Ramos (cell line): ENCODE results near the gene ESAM.

Source experiments
- in situ Hi-C: fragments of 300-500 bp; cut with MboI; formaldehyde crosslinking; loops from one replicate; pipeline ENCODE4 v1.14.3; 2022; ENCODE audit warnings: low sequenced_read_pairs; ENCODE audit not compliant: unreplicated experiment

The ESAM gene

DNA sequence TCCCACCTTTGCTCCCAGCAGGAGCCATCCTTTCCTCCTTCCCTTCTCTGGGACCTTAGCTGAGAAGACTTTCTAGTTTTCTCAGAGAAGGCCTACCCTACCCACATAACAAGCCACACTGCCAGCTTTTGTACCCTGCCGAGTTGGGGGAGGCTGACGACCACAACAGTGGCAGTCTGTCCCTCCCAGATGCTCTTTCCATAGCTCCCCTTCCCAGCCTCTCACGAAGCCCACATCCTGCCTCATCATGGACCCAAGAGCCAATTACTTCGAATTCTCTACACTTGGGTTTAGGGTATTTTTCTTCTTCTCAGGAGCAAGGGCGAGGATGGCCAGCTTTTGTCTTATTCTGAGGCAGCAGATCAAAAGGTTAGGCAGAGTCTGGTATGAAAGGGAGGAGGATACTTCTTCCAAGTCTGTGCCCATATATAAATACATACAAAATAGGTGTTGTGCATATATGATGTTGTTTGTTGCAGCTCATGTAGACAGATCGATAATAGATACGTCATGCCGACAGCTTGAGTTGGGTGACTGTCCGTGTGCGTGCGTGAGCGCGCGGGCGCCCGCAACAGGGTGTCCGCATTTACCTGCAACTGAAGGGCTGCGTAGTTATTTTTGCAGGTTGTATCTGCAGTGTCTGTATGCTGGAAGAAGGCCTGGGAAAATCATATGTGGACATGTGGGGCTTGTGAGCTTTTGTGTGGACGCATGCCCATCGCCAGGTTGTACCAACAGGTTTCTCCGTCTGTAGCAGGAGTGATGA, 23.2 kb downstream of the ESAM start:
- in situ Hi-C loops: no loop called here

DNA sequence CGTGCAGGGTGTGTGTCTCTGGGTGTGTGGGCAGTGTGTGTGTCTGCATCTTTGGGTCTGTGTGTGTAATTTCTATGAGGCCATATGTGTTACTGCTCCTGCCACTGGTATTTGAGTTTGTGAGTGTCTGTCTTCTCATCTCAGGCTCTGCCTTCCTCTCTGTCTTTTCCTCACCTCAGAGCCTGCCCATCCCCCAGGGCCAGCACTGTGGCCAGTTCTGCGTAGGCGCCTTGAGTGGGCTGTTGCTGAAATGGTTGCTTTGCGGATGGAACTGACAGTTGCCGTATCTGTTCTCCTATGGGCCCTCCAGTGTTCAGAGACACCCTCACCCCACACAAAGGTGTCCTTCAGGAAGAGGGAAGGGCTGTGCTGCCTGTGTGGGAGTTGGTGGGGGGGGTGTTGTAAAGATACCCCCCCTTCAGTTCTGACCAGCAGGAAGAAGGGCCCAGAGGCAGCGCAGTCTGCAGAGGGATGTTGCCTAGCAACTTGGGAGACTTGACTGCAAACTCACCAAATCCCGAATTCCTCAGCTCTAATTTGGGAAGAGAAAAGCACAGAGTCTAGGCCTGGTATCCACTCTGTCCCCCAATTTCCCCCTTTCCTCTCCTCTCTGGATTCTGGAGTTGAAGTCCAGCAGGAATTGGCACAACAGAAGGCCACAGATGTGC, 24.3 kb downstream of the ESAM start:
- in situ Hi-C loops: no loop called here

GRCh38 chr11:124736736-124737135, 25.4 kb downstream of the ESAM start:
- in situ Hi-C loops: no loop called here

DNA sequence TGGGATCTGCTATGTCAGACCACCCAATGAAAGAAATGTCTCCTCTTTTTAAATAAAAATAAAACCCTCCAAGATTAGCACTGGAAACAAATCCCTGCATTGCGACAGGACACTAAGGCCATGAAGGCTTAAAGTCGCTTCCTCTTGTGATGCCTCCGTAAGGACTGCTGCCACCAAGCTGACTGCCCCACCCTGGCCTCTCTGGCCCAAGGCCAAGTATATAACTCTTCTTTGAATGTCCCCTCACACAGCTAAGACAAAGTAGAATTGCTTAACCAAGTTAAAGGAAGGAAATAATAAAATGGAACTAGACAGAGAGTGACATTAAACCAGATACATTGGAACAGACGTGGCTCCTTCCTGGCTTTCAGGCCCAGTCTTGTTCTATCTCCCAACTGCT, 29.9 kb downstream of the ESAM start:
- in situ Hi-C loops: no loop called here

- in situ Hi-C loops: no loop called here
These were observed 32.5 kb downstream of the ESAM start for GRCh38 chr11:124729571-124729970.

DNA sequence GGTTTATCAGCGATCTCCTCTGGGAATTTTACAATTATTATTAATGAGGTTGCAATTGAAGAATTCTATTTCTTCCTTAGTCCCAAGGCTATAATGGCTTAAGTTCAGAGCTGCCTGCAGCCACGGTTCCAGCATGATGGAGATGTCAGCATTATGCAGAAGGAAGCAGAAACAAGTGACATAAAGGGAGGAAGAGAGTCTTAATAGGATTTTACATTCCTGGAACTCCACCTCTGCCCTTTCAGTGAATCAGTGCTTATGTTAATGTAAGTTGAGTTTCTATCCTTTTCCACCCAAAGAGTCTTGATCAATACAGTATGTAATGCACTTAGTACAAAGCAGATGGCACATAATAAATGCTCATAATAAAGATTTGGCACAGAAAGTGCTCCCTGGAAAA, 34.0 kb downstream of the ESAM start:
- in situ Hi-C loops: no loop called here

GRCh38 chr11:124727474-124727873, 34.6 kb downstream of the ESAM start:
- in situ Hi-C loops: no loop called here

GRCh38 chr11:124725719-124726105, 36.4 kb downstream of the ESAM start:
- in situ Hi-C loops: no loop called here

DNA sequence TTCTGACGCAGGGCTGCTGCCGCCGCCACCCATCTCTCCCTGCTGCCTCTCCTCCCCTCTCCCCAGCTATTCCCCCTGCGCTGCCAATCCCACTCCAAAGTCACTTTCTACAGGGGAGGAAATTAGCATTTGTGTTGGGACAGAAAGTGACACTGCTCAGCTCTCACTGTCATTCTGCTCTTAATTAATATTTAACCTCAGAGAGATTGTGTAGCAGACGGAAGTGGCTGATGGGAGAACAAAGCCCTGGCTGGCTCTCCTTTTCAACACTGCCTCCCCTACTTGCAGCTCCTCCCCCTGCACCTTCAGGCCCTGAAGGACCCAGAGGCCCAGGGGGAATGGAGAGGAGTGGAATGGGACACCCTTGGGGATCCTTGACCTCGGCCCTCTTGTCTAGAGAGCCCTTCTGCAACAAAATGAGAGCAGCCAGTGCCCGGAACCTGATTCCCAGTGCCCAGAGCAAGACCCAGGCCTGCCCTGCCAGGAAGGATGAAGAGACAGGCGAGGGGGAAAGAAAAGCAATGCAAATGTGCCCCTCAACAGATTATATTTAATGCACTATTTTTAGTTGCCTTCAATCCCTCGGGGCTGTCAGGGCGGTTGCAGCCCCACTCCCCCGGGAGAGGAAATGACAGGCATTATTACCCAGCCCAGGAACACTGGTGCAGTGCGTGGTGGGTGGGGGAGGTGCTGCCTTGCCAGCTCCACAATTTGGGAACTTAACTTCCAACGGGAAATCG, 36.9 kb downstream of the ESAM start:
- in situ Hi-C loops: no loop called here

DNA sequence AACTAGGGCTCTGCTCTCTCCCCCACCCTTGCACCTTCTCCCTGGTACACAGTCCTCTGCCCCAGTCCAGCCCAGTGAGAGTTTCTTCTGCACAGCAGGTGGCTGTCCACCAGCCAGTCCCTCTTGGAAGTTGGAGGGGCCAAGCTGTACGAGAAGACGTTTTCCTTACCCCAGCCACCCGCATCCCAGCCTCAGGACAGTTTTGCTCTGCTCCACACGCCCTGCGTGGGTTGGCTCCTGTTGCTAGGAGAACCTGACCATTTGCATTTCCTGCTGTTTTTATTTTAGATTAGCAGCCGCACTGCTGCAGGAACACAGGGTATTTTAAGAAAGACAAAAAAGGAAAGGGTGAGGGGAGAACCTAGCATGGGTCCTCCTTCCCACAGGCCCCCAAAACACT, 39.9 kb downstream of the ESAM start:
- in situ Hi-C loops: no loop called here

DNA sequence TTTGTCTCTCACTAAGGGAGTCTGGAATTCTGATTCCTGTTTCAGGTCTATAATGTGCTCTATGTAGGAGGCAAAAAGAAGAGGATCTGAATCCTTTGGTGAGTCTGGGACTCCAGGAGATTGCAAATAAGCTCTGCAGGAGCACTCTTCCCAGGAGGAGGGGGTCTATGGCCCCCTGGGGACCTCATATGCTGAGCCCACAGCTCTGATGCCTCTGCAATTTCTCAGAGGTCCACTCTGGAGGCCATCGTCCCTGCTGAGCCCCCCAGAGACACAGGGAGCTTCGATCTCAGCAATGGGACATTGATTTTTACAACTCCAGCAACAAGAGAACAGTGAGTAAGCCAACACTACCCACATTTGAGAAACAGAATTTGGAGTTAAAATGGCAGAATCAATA, 42.6 kb downstream of the ESAM start:
- in situ Hi-C loops: no loop called here

DNA sequence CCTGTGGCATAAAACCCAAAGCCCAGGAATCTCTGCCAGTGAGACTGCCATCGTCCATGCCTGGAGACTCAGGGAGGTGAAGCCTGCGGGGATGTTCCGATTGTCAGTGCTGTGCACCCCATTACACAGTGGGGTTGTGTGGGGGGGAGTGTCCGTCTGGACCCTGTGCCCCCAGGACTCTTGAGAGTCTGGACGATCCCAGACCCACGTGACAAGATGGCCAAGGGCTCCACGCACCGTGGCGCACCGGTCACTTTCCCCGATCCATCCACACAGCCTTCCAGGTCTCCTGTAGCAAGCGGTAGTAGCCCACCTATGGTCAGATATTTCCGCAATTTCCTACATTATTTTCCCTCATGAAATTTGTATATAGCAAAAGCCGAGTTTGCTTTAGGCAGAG, 43.3 kb downstream of the ESAM start:
- in situ Hi-C loops: no loop called here

DNA sequence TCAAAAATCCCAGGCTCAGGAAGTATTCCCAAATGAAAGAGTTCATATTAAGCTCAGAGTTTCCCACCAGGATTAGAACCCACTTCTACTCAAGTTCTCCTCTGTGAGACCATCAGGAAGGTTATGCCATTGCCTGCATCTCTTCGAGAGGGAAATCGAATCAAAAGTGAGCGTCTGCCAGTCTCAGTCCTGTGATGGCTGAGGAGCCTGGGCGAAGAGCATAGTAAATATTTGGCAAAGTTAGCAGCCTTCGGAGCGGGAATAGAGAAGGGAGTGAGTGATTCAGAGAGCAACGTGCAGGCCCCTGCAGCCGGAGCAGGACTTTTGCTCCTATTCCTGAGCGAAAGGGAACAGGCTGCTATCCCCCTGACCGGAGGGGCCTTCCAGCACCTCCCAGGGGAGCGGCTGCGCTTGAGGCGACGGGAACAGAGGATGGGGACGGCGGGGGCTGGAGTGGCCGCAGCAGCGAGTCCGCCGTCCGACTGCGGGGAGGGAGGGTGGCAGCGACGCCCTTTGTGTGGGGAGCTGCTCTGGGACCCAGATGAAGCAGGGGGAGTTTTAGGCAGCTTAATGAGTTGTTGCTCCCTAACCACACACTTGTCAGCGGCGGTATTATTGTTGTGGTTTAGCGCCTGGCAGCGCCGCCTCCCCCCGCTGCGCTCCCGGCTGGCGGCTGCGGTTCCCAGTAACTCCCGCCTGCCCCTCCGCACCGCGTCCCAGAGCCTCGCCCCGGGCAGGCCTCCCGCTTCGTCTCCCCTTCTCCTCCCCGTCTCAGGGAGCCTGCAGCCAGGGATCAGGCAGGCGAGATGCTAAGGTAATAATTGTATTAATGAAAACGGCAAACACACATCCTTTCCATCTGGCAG, 44.1 kb downstream of the ESAM start:
- in situ Hi-C loops: no loop called here

GRCh38 chr11:124717421-124717785, 44.7 kb downstream of the ESAM start:
- in situ Hi-C loops: no loop called here

GRCh38 chr11:124716591-124716990, 45.5 kb downstream of the ESAM start:
- in situ Hi-C loops: no loop called here

DNA sequence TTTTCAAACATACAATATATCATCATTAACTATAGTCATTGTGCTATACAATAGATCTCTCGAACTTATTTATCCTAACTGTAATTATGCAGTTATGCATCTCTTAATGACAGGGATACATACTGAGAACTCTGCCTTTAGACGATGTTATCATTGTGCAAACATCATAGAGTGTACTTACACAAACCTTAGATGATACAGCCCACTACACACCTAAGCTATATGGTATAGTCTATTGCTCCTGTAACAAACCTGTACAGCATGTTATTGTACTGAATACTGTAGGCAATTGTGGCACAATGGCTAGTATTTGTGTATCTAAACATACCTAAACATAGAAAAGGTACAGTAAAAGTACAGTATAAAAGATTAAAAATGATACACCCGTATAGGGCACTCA, 49.7 kb downstream of the ESAM start:
- in situ Hi-C loops: no loop called here

DNA sequence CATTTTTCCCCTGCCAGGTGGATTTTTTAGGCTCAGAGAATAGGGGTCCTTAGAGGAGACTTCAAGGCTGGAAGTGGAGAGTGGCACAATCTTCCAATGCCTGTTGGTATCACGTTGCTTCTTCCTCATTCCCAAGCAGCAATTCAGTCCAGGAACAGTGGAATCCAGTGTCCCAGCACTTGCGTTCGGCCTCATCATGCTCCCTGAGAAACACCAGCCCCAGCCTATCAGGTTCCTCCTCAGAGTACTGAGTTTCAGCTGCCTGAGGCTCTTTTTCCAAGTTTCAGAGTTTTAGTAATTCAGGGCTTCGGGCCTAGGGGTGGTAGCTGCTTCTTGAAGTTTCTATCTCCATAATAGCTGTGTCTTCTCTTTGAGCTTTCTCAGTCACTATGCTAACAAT, 54.3 kb downstream of the ESAM start:
- in situ Hi-C loops: no loop called here
